ENCODE data around the gene RAC3.

RAC3 gene

GRCh38 chr17:82058230-82058854 is 26.9 kb downstream of the RAC3 start:
- H3K9ac ChIP-seq (ENCODE audit: low read depth, low read length) = no peak overlapping the region
- H3K4me1 ChIP-seq (ENCODE audit: control insufficient read depth, insufficient read depth, low read length) = peaks cover 3% of the 10 kb centered on the region
- H3K4me2 ChIP-seq (ENCODE audit: low read length) = no peak overlapping the region
- peaks cover 81% of the 10 kb centered on the region for H3K36me3 ChIP-seq (ENCODE audit: insufficient read depth, low read length)
- H3K4me3 ChIP-seq (ENCODE audit: low read length) = no peak overlapping the region
- H3K9me3 ChIP-seq (replicated peaks; ENCODE audit: low read length) = no peaks in the 10 kb centered on the region
- no peaks in the 10 kb centered on the region for H3K27me3 ChIP-seq (ENCODE audit: control insufficient read depth, insufficient read depth, low read length)

DNA sequence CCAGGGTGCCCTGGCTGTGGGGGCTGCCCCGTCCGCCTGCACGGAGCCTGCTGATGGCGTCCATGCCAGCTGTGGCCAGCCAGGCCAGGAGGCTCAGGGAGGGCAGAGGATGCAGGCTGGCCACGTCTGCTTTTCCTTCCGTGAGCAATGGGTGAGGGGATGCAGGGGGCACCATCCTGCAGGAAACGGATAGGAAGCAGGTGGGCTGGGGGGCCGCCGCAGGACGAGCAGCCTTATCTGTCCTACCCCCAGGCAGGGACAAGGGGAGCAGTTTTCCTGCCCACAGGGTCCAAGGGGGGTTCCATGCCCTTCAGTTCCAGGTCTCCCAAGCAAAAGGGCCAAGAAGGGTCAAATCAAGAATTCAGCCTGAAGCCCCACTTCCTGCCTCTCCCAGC is 27.4 kb downstream of the RAC3 start:
- Histone ChIP-seq H3K27me3 (ENCODE audit: control insufficient read depth, insufficient read depth, low read length) (no peaks in the 10 kb centered on the region), H3K4me3 (ENCODE audit: low read length) (no peak overlapping the region), H3K9me3 (replicated peaks; ENCODE audit: low read length) (no peaks in the 10 kb centered on the region), H3K9ac (ENCODE audit: low read depth, low read length) (no peak overlapping the region), H3K4me1 (ENCODE audit: control insufficient read depth, insufficient read depth, low read length) (peaks cover under 1% of the 10 kb centered on the region), H3K4me2 (ENCODE audit: low read length) (no peak overlapping the region), H3K36me3 (ENCODE audit: insufficient read depth, low read length) (peaks cover 79% of the 10 kb centered on the region)

- H3K36me3 ChIP-seq (ENCODE audit: insufficient read depth, low read length) = peaks cover 74% of the 10 kb centered on the region
- H3K9me3 ChIP-seq (replicated peaks; ENCODE audit: low read length) = no peaks in the 10 kb centered on the region
- no peak overlapping the region for H3K4me3 ChIP-seq (ENCODE audit: low read length)
- H3K4me1 ChIP-seq (ENCODE audit: control insufficient read depth, insufficient read depth, low read length) = peaks cover 6% of the 10 kb centered on the region
- no peak overlapping the region for H3K9ac ChIP-seq (ENCODE audit: low read depth, low read length)
- H3K27me3 ChIP-seq (ENCODE audit: control insufficient read depth, insufficient read depth, low read length) = no peaks in the 10 kb centered on the region
- H3K4me2 ChIP-seq (ENCODE audit: low read length) = no peak overlapping the region
Measured at GRCh38 chr17:82059272-82060000, 28.0 kb downstream of the RAC3 start.

DNA sequence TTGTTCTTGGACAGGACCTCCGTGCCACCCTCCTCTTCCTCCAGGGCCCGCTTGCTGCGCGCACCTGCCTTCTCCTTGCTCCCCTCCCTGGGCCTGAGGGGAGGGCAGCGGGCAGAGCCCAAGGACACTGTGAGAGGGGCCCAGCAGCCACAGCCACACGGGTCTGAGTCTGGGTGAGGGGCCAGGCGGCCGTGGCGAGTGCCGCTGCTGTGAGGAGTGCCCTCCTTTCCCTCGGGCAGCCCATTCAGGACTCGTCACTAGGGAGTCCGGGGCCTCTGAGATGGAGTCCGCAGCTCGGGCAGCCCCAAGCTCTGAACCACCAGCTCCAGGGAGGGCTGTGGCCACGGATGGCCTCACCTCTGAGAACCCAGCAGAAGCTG is 28.5 kb downstream of the RAC3 start:
- peaks cover 12% of the 10 kb centered on the region for H3K4me1 ChIP-seq (ENCODE audit: control insufficient read depth, insufficient read depth, low read length)
- H3K9ac ChIP-seq (ENCODE audit: low read depth, low read length) = no peak overlapping the region
- no peaks in the 10 kb centered on the region for H3K27me3 ChIP-seq (ENCODE audit: control insufficient read depth, insufficient read depth, low read length)
- no peak overlapping the region for H3K4me3 ChIP-seq (ENCODE audit: low read length)
- peaks cover 69% of the 10 kb centered on the region for H3K36me3 ChIP-seq (ENCODE audit: insufficient read depth, low read length)
- H3K4me2 ChIP-seq (ENCODE audit: low read length) = no peak overlapping the region
- no peaks in the 10 kb centered on the region for H3K9me3 ChIP-seq (replicated peaks; ENCODE audit: low read length)

DNA sequence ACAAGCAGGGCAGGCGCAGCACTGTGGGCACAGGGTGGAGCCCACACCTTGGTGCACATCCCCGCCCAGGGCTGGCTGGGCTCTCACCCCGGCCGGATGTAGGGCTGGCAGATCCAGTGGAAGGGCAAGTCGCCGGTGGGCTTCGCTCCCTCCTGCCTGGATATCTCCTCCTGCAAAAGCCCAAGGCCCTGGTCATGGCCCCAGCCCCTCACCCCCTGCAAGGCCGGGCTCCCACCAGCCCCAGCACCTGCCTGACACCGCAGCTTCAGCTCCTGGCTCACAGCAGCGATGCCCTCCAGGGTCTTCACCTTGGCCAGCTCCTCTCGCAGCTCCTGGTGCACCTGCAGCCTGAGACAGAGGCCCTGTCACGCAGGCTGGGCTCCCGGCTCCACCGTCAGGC is 29.1 kb downstream of the RAC3 start:
- Histone ChIP-seq H3K27me3 (ENCODE audit: control insufficient read depth, insufficient read depth, low read length) (no peaks in the 10 kb centered on the region), H3K9me3 (replicated peaks; ENCODE audit: low read length) (no peaks in the 10 kb centered on the region), H3K4me3 (ENCODE audit: low read length) (no peak overlapping the region), H3K36me3 (ENCODE audit: insufficient read depth, low read length) (peaks cover 65% of the 10 kb centered on the region), H3K9ac (ENCODE audit: low read depth, low read length) (no peak overlapping the region), H3K4me2 (ENCODE audit: low read length) (no peak overlapping the region), H3K4me1 (ENCODE audit: control insufficient read depth, insufficient read depth, low read length) (peaks cover 13% of the 10 kb centered on the region)

DNA sequence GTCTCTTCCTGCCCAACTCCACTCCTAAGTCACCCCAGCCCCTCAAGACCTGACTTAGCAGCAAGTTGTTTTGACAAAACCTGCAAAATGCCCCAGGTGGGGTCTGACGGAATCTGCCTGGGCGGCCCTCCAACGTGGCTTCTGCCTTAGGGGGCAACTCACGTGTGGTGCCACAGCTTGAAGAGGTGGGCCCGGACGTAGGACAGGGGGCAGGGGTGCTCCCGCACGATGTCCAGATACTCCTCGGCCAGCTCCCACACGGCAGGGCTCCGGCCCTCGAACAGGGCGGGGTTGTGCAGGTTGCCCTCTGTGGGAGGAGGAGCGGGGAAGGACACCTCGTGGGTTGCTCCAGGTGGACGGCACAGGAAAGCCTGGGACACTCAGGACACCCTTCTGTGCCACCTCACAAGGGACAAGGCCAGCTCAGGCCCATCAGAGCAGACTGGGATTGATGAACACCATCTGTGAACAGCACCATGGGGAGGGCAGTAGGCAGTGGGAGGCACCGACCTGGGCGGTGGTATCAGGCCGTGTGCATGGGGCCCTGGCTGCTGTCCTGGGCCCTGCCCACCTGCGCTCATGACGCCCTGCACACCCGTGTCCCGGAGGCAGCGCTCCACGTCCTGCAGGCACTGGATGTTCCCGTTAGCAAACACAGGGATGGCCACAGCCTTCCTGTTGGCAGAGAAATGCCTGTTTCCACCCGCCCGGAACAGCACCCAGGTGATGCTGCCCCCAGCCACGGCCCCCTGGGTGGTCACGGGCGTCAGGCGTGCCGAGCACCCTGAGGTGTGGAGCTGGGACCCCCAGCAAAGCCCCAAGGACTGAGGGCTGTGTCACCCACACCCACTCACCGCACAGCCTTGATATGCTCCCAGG is 29.8 kb downstream of the RAC3 start:
- no peak overlapping the region for H3K4me2 ChIP-seq (ENCODE audit: low read length)
- no peak overlapping the region for H3K4me3 ChIP-seq (ENCODE audit: low read length)
- no peaks in the 10 kb centered on the region for H3K27me3 ChIP-seq (ENCODE audit: control insufficient read depth, insufficient read depth, low read length)
- peaks cover 19% of the 10 kb centered on the region for H3K4me1 ChIP-seq (ENCODE audit: control insufficient read depth, insufficient read depth, low read length)
- no peaks in the 10 kb centered on the region for H3K9me3 ChIP-seq (replicated peaks; ENCODE audit: low read length)
- peaks cover 58% of the 10 kb centered on the region for H3K36me3 ChIP-seq (ENCODE audit: insufficient read depth, low read length)
- H3K9ac ChIP-seq (ENCODE audit: low read depth, low read length) = no peak overlapping the region

DNA sequence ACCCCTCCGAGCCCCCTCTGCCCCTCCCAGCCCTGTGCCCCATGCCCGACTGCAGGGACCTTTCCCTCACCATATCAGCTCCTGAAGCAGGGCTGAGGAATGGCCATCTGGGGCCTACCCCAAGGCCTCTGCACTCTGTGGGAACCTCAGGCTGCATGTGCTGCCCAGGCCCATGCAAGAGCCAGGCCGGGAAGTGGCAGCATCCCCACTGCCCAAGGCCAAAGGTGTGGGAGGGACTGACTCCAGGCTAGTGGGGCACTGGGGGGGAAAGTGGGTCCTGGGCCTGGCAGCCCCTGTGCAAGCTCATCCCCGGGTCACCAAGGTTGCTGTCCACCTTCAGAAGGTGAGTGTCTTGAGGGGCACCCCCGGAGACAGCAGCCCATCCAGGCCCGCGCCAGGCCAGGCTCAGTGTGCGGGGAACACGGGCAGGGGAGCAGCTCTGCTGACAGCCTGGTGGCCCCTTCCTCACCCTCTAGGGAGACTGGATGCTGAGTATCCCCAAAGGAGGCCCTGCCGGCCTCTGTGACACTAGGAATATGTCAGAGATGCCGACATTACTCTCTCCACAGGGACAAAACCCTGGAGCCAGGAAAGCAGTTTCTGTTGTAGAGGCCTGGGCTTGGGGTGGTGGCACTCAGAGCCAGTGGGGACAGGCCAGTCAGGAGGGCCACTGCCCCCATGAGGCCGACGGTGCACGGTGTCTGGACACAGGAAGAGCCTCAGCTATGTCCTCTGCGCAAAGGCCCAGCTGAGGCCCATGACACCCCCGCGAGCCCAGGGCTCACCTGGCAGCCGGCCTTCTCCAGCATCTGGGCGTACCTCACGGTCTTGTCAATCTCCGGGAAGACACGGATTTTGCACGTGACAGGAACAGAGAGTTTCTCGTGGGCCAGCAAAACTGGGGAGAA is 30.9 kb downstream of the RAC3 start:
- H3K9ac ChIP-seq (ENCODE audit: low read depth, low read length) = no peak overlapping the region
- no peak overlapping the region for H3K4me3 ChIP-seq (ENCODE audit: low read length)
- H3K27me3 ChIP-seq (ENCODE audit: control insufficient read depth, insufficient read depth, low read length) = no peaks in the 10 kb centered on the region
- H3K36me3 ChIP-seq (ENCODE audit: insufficient read depth, low read length) = peaks cover 48% of the 10 kb centered on the region
- peaks cover 21% of the 10 kb centered on the region for H3K4me1 ChIP-seq (ENCODE audit: control insufficient read depth, insufficient read depth, low read length)
- no peak overlapping the region for H3K4me2 ChIP-seq (ENCODE audit: low read length)
- H3K9me3 ChIP-seq (replicated peaks; ENCODE audit: low read length) = no peaks in the 10 kb centered on the region

DNA sequence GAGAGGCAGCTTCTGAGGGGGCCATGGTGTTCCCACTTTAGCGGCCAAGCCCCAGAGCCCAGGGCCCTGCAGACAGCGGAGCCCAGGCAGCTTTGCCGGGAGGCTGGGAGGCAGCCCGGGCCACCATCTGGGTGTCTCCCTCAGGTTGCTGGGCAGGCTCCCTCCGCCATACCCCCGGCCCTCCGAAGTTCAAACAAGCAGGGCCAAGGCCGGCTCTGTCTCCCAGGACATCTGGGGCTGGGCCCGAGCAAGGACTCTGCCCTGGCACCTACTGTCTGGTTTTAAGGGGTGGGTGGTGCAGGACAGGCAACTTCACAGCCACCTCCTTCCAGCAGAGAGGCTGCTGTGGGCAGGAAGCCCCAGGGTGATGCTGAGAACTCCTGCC is 31.5 kb downstream of the RAC3 start:
- Histone ChIP-seq H3K9me3 (replicated peaks; ENCODE audit: low read length) (no peaks in the 10 kb centered on the region), H3K4me2 (ENCODE audit: low read length) (no peak overlapping the region), H3K4me1 (ENCODE audit: control insufficient read depth, insufficient read depth, low read length) (peaks cover 21% of the 10 kb centered on the region), H3K9ac (ENCODE audit: low read depth, low read length) (no peak overlapping the region), H3K4me3 (ENCODE audit: low read length) (no peak overlapping the region), H3K36me3 (ENCODE audit: insufficient read depth, low read length) (peaks cover 41% of the 10 kb centered on the region), H3K27me3 (ENCODE audit: control insufficient read depth, insufficient read depth, low read length) (no peaks in the 10 kb centered on the region)

DNA sequence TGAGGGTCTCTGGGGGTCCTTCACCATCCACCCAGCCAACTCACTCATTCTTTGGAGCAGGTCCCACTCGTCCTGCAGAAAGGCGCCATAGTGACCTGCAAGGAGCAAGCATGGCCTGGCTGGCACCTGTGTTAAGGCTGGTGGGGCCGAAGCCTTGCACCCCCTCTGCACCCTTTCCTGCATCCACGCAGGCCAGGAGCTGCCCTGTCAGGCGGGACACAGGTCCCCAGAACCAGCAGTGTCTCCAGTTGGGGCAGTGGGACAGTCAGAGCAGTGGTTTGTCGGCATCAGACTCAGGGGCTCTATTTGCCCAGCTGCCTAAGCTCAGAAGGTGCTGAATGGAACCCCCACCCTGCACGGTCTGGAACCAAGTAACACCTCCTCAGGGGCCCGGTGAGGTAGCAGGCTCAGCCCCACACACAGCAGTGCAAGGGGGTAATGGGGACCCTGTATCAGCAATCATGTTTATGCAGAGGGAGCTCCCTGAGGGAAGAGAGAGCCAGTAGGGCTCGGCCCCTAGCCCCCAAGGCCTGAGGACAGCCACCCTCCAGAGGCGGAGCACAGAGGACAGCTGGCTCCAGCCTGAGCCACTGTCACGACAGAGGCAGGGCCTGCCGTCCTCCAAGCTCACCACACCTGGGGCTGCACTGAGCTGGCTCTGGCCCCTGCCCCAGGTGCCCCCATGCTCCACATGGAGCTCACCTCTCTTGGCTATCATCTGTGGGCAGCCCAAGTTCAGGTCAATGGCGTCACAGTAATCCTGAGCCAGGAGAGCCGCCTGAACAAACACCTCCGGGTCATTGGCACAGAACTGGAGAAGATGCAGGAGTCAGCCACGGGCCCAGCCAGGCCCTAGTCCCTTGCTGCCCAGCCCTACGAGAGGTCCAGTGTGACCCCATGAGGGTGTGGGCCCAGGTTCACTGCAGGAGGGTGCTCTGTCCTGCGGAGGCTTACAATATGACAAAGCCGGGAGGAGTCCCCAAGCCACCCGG is 32.2 kb downstream of the RAC3 start:
- Histone ChIP-seq H3K36me3 (ENCODE audit: insufficient read depth, low read length) (peaks cover 35% of the 10 kb centered on the region), H3K4me2 (ENCODE audit: low read length) (peak overlapping the region; percentile 100), H3K4me1 (ENCODE audit: control insufficient read depth, insufficient read depth, low read length) (peaks cover 21% of the 10 kb centered on the region), H3K9me3 (replicated peaks; ENCODE audit: low read length) (no peaks in the 10 kb centered on the region), H3K27me3 (ENCODE audit: control insufficient read depth, insufficient read depth, low read length) (no peaks in the 10 kb centered on the region), H3K4me3 (ENCODE audit: low read length) (peak overlapping the region; percentile 87), H3K9ac (ENCODE audit: low read depth, low read length) (peak overlapping the region; percentile 97)

- Histone ChIP-seq H3K9me3 (replicated peaks; ENCODE audit: low read length) (no peaks in the 10 kb centered on the region), H3K9ac (ENCODE audit: low read depth, low read length) (peak overlapping the region; percentile 97), H3K4me1 (ENCODE audit: control insufficient read depth, insufficient read depth, low read length) (peaks cover 21% of the 10 kb centered on the region), H3K27me3 (ENCODE audit: control insufficient read depth, insufficient read depth, low read length) (no peaks in the 10 kb centered on the region), H3K4me2 (ENCODE audit: low read length) (peak overlapping the region; percentile 100), H3K36me3 (ENCODE audit: insufficient read depth, low read length) (peaks cover 26% of the 10 kb centered on the region), H3K4me3 (ENCODE audit: low read length) (peak overlapping the region; percentile 87)
Measured at GRCh38 chr17:82064433-82065192, 33.1 kb downstream of the RAC3 start.

Measured in skeletal muscle satellite cell (primary cell).